GM12801 (cell line): ENCODE results near the gene CAMK2N1.

Source experiments
- TF ChIP-seq, protein P1 (sequence below): IDR thresholded peaks from one replicate; pipeline ENCODE4 v1.5.1; 2011; ENCODE audit warnings: control low read depth; ENCODE audit not compliant: insufficient read length; ENCODE audit errors: extremely low read depth

The CAMK2N1 gene

DNA sequence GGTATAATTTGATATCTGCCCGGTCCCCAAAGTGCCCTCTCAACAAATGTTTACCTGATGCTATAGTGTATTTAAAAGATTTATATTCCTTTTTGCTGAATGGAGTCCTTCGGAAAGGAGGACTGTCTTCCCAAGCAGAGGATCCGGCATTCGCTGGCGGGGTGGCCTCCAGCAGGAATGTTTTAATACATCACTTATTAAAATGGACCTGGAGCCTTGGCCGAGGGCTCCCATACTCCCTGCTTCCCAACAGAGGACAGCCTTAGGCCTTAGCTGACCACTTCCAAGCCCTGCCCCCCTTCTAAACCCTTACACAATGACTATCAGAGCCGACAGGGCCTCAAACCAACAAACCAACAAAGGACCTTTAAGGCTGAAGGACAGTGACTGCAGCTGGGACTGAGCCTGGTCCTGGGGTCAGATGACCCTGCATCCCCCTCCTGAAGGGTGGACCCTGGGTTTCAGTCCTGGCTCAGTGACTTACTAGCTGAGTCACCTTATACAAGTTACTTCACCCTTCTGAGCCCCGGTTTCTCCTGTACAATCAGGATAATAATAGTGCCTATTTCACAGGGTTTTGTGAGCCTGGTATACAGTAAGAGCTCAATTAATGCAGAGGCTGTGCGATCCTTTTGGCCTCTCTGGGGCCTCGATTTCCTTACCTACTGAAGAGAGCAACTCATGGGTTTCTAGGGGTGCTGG lies 5.6 kb downstream of the CAMK2N1 start:
- TF ChIP-seq, protein P1, sequence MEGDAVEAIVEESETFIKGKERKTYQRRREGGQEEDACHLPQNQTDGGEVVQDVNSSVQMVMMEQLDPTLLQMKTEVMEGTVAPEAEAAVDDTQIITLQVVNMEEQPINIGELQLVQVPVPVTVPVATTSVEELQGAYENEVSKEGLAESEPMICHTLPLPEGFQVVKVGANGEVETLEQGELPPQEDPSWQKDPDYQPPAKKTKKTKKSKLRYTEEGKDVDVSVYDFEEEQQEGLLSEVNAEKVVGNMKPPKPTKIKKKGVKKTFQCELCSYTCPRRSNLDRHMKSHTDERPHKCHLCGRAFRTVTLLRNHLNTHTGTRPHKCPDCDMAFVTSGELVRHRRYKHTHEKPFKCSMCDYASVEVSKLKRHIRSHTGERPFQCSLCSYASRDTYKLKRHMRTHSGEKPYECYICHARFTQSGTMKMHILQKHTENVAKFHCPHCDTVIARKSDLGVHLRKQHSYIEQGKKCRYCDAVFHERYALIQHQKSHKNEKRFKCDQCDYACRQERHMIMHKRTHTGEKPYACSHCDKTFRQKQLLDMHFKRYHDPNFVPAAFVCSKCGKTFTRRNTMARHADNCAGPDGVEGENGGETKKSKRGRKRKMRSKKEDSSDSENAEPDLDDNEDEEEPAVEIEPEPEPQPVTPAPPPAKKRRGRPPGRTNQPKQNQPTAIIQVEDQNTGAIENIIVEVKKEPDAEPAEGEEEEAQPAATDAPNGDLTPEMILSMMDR = no peak

DNA sequence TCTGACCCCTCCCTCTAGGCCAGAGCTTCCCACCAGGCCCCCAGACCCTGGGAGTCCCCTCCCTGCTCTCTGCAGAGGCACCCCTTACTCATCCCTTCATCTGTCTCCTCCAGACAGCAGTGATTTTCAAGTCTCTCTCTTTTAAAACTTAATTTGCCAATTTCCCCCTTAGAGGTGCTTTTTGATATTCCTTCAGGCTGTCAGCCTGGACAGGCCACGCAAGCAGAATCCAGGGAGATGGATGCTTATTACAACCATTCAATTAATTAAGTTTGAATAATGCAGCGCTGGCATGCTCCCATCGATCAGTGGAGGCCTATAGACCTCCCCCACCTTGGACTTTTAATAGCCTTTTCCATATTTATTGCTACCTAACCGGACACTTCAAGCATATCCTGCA lies 6.2 kb downstream of the CAMK2N1 start:
- TF ChIP-seq, protein P1 = no peak

DNA sequence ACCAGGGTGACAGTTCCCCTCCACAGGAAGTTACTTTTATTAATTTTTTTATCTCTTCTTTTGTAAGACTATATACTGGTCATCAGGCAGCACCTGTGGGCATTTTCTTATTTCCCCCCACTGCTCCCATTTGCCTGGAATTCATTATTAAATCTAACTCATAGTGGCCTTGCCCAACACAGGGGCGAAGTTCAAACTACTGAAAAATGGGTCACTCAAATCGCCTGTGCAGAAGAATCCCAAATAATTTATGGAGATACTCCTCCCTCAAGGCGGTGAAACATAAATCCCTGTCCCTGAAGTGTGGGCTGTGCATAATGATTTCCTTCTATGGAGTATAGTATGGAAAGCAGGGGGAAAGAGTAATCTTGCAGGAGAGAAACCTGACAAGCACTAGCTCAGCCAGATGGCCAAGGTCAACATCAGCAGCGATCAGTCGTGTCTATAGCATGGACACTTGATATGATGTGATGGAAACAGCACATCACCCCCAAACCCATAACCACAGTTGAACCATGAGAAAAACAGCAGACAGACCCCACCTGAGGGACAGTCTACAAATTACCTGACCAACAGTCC lies 7.9 kb downstream of the CAMK2N1 start:
- TF ChIP-seq, protein P1 = no peak

DNA sequence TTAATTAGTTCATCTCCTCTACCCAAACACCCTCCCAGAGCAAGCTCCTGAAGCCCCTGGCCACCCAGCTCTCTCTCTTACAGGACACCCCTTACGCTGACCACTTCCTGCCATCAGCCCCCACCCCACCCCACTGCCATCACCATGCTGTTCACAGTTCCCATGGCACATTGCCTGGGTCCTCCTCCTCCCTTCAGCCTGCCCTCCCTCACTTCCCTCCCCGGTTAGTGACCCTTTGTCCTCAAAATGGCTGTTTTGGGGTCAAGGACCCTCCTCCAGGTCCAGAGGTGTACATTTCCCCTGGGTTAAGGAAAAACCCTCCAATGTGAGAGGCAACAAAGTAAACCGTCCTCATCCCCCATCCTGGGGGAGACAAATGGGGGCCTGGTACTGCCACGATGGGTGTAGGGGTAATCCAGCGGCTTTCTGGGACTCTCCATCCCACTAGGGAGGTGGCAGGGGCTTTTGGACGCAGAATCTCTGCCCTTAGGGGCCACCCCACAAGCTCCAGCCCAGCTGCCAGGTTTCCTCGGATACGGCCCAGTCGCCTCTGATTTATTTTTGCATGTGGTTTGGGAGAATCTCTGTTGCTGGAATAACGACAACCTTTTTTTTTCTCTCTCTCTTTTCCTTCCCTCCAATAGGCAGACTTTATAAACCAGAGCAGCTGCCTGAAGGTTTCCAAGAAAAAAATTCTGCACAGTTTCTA lies 8.5 kb downstream of the CAMK2N1 start:
- TF ChIP-seq, protein P1 = no peak

DNA sequence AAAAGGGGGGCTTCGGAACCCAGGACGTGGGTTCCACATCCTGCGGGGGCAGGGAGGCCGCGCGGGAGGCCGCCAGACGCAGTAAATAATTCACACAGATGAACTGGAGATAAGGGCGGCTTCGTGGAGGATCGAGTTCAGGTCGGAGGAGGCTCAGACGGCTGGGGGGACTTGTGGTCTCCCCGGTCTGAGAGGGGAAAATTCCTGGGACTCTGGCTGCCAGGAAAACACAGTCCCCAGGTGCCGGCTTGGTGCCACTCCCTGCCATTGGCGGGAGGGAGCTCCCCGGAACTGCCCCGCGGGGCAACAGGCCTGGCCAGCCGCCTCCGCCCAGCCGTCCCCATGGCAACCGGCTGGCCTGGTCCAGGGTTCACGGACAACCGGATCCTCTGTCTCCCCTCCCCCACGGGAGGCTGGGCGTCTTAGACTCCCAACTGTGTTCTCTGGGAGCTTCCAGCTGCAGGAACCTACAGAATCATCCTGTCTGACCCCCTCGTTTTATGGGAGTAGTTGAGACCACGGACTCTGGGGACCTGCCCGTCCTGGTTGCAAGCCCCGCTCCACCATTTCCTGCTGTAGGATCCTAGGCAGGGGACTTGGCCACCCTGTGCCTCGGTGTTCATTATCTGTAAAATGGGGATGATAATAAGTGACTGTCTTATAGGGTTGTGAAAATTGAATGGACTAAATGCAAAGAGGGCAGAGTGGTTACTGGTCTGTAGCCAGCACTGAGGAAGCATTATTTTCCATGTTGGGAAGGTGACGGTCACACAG lies 9.6 kb downstream of the CAMK2N1 start:
- TF ChIP-seq, protein P1 = no peak

DNA sequence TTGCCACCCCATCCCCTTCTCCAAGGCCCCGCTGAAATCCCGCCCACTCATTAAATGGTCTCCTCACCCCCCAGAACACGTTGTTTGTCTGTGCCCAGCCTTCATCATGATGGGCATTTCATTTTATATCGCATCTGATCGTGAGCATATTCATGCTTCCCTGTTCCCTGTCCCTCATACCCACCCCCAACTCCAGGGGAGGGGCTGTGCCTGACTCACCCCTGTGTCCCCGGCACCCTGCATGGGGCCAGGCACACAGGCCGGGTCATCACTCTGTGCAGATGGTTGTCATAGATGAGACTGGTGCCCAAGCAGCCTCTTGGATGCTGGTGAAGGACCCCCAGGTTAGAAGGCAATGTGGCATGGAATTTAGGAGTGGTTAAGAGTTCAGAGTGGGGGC lies 11.0 kb downstream of the CAMK2N1 start:
- TF ChIP-seq, protein P1 = no peak
